GM18861 (cell line): ENCODE measurements around the gene UBE2J2.
"Not testable (repeated sequence)": the region's sequence is repeated elsewhere in the genome, so short reads cannot be mapped to it uniquely, and the experiment has no call there.

Experiments used
- ATAC-seq: cut with Tn5 transposase; IDR thresholded peaks from one replicate; pipeline ENCODE4 v1.9.1; 2021; ENCODE audit not compliant: unreplicated experiment

Gene UBE2J2

DNA sequence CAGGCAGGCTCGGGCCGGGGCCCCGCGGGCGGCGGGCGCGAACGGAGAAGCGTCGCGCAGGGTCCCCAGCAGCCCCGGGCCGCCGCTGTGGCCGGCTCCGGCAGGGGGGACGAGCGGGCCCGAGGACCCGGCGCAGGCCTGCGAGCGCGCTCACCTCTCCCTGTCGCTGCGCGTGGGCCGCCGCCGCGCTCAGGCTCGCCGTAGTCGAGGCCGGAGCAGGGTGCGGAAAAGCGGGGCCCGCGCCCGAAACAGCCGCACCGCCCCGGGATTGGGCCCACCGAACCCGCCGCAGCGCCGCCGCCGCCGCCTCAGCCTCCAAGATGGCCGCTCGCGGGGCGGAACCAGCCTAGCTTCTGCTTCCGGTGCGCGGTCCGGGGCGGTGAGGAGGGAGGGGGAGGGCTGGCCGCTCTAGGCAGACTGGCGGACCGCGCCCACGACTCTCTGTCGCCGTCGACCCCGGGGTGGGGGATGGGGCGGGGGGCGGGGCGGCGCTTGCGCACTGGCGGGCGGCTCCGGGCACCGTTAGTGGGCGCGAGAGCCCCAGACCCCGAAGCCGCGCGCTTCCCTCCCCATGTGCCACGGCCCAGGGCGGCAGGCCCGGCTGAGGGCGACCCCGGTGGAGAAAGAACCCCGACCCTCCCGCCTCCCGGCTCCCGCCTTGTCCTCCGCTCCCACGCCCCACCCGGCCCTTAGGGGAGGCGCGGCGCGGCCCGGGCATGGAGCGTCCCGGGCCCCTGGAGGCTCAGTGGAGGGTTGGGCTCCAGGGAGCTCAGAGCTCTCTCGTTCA is at the start of gene UBE2J2:
UBE2J2 (minus strand) TSS at position 343 of the 787 bp plus-strand sequence. CDS start 5,862 bp downstream, outside the sequence.
- peak; percentile 58 for ATAC-seq

DNA sequence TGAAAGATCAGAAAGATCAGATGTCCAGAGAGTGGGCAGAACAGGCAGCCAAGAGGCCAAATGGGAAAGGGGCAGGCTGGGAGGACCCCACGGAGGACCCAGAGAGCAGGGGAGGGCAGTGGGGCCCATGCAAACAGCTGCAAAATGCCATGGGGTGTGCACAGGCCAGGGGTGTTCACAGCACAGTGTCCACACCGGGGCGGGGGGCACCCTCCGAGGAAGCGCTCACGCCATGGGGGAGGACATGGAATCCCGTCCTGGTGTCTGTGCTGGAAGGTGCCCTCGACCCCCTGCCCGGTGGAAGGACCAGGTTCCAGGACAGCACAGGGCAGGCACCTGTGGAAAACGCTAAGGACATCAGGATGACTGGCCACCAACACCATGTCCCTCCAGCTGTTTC is 49.3 kb upstream of the UBE2J2 start:
- ATAC-seq: no peak

DNA sequence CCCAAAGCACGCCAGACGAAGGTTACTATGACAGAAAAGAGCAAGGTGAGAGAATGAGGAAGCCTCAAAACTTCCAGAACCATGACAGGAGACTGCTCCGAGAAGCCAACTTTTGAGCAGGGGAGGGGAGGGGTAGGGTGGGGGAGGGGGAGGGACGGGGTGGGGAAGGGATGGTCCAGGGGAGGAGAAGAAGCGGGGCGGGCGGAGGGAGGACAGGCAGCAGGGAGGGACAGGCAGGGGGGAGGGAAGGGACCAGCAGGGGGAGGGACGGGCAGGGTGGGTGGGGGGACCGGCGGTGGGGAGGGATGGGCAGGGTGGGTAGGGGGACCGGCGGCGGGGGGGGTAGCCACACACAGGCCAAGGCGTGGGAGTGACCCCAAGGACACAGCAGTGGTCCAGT is 48.8 kb upstream of the UBE2J2 start:
- no peak for ATAC-seq

DNA sequence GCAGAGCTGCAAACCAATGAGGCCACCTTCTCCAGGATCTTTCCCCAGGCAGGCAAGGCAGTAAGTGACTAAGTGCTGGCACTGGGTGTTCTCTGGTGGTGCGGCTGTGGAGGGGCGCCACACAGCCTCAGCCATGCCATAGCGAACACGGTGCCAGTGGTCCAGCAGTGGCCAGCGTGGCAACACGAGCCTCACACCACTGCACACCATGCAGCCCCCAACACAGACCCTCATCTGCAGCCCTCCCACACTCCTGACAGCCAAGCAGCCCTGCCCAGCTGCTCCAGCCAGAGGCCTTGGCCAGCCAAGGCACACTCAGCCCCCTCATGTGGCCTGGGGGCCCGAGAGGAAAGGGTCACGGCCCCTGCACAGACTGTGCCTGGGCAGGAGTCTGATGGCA is 47.8 kb upstream of the UBE2J2 start:
- no peak for ATAC-seq

DNA sequence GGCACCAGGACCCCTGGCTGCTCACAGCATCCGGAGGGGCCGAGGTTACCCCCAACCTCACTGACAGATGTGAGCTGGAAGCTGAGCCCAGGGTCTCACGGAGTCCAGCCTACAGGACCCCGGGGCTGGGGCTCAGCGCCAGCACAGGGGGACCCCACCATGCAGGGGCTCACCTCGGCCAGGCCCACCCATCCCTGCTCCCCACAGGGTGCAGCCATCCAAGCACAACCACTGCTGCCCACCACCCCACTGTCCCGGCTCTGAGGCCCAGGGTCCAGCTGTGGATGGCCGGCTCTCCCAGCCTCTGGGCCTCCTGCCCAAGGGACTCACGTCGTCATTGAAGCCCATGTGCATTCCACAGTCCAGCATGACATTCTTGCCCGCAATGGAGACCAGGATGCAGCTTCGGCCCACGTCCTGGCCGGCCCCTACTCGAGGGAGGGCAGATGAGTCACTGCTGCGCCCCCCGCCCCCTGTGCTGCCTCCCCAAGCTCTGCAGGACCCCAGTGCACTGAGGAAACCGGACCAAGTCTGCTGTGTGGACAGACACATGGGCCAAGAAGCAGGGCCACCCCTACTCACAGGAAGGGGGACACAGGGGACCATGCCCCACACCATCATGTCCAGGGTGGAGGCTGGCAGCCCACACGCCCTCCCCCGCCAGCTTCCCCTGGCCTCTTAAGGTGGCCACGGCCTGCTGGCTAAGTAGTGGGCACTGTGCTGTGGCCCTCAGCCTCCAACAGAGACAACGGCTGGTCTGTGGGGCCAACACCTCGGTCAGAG is 47.2 kb upstream of the UBE2J2 start:
- ATAC-seq: no peak

DNA sequence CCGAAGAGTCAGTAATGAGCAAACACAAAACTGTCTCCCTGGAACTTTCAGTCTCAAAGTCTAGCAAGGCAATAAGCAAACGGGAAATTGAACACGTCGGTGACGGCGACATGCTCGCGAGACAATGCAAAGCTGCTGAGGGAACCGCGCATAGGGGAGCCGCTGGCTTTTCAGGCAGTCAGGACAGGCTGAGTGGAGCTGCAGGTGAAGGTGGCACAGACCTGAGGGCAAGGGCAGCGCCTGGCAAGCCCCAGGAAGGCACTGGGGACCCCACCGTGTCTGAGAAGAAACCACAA is 45.9 kb upstream of the UBE2J2 start:
- no peak for ATAC-seq

DNA sequence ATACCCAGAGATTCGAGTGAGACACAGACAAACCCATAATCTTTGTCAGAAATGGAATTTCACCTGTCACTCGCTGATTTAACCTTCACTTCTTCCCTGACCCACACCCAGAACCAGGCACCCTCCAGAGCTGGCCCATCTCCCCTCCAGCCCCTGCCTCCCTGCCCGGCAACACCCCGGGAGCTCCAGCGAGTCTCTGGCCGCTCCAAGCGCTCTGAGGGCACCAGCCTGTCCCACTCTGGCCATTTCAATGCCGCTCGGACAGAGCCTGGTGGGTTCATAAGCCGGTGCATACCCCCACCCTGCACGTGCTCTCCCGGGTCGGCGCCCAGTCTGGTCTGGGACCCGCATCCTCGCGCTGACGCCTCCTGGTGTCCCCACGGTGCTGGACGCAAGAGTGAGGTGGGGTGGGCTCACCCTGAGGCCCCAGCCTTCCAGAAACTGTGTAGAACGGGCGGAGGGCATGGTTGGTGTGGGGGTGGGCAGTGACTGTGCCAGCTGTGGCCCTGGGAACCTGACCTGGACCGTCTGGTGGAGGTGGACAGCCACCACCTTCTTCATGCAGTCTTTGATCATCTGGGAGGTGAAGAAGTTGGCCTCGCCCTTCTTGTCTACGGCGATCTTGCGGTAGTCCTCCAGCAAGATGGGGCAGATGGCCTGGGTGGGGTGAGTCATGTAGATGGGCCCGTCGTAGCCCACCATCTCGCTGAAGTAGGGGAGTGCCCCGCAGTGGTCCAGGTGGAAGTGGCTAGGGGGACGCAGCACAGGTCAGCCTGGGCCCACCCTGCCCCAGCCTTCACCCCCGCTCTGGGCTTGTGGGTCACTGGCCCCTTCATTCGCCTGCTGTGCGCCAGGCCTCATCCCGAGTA is 45.4 kb upstream of the UBE2J2 start:
- no peak for ATAC-seq

DNA sequence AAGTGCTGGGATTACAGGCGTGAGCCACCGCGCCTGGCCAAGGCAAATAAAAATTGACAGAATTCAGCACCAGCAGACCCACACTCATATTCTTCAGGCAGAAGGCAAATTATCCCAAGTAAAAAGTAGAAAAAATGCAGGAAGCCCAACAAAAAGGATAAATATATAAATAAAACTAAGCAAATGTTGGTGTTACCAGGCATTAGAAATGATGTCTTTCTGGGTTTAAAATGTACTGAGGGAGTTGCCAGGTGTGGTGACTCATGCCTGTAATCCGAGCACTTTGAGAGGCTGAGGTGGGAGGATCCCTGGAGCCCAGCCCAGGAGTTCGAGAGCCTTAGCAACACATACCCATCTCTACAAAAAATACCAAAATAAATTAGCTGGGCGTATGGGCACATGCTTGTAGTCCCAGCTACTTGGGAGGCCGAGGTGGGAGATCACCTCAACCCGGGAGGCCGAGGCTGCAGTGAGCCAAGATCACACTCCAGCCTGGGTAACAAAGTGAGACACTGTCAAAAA is 44.5 kb upstream of the UBE2J2 start:
- ATAC-seq: no peak

DNA sequence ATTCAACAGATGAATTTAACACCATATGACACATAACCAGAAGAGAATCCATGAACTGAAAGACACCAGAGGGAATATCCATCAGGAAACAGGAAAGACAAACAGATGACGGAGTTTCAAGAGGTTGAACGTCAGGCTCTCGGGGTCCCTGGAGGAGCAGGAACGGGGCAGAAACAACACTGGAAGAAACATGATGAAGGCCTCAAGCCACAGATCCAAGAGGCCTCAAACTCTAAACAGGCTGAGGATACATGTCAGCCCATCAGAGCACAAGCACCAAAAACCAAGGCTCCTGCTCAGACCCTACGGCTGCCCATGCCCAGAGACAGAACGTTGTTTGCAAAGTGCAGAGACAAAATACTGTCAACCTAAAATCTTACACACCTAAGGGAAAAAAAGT is 43.8 kb upstream of the UBE2J2 start:
- no peak for ATAC-seq

DNA sequence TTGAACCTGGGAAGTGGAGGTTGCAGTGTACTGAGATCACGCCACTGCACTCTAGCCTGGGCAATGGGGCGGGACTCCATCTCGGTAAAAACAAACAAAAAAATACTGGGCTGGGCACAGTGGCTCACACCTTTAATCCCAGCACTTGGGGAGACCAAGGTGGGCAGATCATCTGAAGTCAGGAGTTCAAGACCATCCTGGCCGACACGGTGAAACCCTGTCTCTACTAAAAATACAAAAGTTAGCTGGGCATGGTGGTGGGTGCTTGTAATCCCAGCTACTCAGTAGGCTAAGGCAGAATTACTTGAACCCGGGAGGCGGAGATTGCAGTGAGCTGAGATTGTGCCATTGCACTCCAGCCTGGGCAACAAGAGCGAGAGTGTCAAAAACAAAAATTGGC is 42.5 kb upstream of the UBE2J2 start:
- ATAC-seq: not testable (repeated sequence)

DNA sequence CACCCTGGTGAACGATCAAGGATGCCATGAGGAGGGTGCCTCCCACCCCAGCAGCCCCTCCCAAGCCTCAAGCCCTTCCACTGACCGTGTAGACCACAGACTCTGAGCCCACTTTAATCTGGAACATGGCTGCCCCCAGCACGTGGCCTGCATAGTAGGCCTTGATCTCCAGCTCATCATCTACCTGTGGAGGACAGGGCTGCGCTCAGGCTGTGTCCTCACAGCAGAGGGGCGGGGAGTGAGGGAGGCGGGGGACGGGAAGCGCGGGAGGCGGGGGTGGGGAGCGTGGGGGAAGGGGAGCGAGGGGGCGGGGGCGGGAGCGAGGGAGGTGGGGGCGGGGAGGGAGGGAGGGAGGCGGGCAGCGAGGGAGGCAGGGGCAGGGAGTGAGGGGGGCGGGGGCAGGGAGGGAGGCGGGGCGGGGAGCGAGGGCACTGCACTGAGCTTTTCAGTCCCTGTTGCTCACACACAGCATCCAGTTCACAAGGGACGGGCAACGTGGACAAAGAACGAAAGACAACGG is 41.8 kb upstream of the UBE2J2 start:
- ATAC-seq: no peak

DNA sequence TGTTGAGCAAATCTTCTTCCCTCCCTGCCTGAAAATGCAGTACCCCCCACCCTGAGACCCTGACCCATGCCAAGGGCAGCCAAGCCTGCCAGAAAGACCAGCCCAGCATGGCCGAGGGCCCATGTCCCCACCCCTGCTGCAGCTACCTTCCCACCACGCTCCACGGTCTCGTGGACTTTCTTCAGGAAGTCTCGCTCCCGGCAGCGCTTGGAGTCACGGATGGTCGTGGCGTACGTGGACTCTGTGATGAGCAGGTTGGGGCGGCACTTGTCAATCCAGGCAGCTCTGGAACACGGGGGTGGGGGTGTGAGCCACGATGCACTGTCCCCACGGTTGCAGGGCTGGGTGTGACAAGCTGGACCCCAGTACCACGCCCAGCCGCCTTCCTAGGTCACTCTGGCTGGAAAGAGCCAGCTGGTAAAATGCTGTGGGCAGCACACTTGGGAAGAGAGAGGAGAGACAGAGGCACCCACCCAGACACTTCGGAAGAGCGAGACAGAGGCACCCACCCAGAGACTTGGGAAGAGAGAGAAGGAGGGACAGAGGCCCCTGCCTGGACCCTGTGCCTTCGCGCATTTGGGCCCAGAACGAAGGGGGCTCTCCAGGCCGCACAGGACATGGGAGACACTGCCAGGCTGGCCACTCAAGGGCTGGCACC is 41.2 kb upstream of the UBE2J2 start:
- ATAC-seq: no peak

DNA sequence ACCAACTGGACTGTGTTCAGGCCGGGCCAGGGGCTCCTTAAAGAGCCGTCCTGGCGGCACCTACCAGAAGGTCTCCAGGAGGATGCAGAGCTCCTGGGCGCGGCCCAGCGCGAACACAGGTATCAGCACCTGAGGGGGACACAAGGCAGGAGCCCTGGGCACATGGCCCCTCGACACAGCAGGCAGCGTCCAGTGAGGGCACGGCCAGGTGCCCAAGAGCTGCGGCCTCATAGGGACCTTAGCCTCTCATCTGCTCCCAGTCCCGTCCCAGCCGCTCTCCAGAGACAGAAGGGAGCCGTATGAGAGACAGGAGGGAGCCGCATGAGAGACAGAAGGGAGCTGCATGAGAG is 40.6 kb upstream of the UBE2J2 start:
- no peak for ATAC-seq

DNA sequence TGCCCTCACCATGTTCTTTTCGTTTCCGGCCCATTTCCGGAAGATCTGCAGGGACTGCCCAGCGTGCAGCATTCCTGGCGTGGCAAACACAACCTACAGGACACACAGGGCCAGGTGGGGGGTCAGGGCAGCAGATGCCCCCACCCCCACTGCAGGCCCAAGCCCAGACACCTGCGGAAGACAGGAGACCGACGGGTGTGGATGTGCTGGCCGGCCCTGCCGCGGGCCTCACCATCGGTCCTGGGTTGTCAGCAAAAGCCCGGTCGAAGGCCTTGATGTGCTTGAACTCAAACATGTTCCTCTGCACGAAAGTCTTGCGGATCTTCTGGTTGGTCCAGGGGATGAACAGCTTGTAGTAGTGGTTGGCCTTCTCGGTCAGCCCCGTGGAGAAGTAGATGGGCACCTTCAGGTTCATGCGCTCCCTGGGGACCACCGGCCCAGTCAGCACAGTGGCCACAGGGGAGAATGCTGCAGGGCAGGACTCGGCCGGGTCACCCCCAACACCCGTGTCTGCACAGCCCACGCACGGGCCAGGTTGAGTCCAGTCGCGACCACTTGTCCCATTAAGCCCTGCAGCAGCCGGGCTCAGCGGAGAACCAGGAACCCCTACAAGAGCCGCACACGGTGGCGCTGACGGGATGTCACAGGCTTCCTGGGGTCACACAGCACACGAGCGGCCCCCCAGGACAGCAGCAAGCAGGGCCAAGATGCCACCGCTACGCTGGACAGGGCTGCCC is 40.0 kb upstream of the UBE2J2 start:
- ATAC-seq: no peak

DNA sequence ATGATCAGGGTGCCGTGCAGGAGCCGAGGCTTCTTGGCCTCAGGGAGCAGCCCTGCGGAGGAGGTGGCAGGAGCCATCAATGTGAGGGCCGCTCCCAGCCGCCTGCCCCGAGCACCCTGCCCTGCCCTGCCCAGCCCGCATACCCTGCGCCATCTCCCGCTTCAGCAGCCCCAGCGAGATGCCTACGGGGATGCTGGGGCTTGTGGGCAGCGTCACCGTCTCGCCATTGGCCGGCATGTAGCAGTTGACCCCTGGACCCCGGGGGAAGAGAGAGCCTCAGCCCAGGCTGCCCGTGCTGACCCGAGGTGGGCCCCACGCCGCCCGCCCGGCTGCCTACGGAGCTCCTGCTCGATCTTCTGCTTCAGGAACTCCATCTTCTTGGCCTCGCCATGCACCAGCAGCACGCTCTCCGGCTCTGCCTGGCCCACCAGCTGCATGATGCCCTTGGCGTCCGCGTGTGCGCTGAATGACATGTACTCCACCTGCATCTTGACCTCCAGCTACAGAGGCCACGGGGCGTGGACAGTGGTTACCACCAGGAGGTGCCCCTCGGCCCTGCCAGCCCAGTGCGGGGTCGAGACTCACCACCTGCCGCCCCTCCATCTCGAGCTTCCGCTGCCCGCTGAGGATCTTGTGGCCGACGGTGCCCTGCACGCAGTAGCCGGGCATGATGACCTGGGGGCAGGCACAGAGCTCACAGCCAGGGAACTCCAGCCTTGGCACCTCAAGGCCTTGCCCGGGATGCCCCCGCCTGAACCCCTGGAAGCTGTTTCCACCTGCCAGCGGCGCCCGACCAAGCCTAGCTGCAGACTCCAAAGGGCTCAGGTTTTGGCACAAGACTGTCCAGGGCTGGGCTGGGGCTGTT is 39.0 kb upstream of the UBE2J2 start:
- no peak for ATAC-seq

DNA sequence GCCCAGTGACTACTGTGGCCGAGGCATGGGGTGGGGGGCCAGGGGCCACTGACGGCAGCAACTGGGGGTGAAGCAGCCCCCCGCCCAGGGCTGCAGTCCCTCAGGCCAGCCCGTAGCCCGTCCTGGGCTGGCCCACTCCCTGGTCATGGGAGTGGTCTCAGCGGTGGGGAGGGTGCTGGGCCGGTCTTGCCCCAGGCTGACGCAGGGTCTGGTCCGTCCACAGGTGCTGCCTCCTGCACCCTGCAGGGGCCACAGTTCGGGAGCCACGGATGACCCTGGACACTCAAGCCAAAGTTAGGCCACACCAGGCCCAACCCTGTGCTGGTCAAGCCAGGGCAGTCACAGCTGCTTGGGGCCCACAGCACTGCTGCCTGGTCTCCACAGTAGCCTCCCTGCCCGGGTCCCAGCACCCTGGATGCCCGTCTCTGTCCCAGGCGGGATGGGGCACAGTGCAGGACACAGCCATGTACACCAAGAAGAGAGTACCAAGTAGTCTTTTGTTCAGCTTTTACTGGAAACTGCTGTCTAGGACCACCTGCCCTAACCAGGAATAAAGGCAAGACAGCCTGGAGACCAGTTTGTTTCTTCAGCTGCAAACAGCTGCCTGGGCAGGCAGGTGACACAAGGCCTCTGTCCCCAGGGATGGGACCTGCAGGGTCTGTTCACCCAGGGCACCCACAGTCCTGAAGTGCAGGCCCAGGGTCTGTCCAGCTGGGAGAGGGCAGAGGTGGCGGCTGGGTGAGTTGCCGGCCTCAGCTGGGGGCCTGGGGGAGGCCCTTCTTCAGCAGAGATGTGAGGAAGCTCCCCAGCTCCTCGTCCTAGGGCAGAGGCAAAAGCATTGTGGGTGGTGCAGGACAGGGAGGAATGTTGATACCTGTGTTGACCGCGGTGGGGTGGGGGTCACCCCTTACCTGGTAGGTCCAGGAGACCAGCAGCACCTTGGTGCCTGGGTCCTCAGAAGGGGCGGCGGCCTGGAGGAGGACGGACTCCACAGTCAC is 37.8 kb upstream of the UBE2J2 start:
- ATAC-seq: no peak

DNA sequence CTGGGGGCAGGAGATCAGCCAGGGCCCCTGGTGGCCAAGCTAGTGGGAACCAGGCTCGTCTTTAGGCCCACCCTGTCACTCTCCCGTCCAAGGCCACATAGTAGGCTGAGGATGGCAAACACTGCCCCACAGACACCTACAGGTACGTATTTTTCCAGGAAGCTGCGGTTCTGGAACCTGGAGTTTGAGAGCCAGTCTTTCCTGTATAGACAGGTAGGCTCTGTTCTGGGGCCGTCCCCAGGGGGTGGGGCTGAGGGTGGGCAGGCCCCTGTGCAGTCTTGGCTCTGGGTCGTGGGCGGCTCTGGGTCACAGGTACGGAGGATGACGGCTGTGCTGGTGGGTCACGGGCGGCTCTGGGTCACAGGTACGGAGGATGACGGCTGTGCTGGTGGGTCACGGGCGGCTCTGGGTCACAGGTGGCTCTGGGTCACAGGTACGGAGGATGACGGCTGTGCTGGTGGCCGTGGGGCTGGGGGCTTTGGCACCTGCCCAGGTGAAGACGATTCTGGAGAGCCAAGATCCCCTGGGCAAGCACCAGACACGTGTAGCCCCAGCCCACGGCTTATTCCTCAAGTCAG is 36.9 kb upstream of the UBE2J2 start:
- no peak for ATAC-seq

DNA sequence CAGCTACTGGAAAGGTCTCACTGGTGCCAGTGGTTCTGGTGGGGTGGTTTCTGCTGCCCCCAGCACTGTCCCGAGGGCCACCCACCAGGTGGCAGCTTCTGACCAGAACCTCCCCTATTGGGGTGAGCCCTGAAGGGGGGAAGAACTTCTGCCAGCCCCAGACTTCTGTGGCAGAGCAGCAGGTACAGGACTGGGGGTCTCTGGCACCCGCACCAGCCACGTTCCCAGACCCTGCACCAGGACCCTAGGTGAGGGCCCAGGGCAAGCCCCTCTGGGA is 36.4 kb upstream of the UBE2J2 start:
- ATAC-seq: no peak
